Mucosa of descending colon (tissue), 3 donors: ENCODE data around the gene SLC25A25. TPM values are rescaled to one million over a fixed set of nuclear protein-coding genes. Genes with fewer than 3 reads are reported as not detected.

Source experiments
- ATAC-seq: fragments of 200-7000 bp; cut with Tn5 transposase; one replicate; pipeline ENCODE4 v1.9.1; 2020; ENCODE audit warnings: mild to moderate bottlenecking, moderate library complexity
- DNase-seq, 3 donors: peaks; one replicate each; pipeline ENCODE4 v3.0.0-alpha.2; 2020
- H3K36me3 ChIP-seq: fragments of 200-600 bp; one replicate; pipeline ENCODE4 v1.8.0; 2021; ENCODE audit warnings: low read depth, mild to moderate bottlenecking
- H3K4me1 ChIP-seq: fragments of 200-600 bp; one replicate; pipeline ENCODE4 v1.8.0; 2021; ENCODE audit warnings: low read depth, mild to moderate bottlenecking
- H3K4me3 ChIP-seq: fragments of 200-600 bp; one replicate; pipeline ENCODE4 v1.8.0; 2021; ENCODE audit warnings: mild to moderate bottlenecking
- H3K9me3 ChIP-seq: fragments of 200-600 bp; one replicate; pipeline ENCODE4 v1.8.0; 2021; ENCODE audit warnings: mild to moderate bottlenecking
- CTCF ChIP-seq: fragments of 200-600 bp; IDR thresholded peaks from one replicate; pipeline ENCODE4 v1.8.0; 2022; ENCODE audit warnings: antibody characterized with exemption, mild to moderate bottlenecking
- intact Hi-C, 2 donors: fragments of 100-400 bp; cut with DNase I in 1 of 2; cut with micrococcal nuclease in 1 of 2; formaldehyde crosslinking; loops; one replicate each; pipeline versions ENCODE4 v1.11.0 to v1.11.1; 2022; cut with DNase I, micrococcal nuclease
- total RNA-seq, 3 donors: library from RNA; stranded (reverse); fragmentation: NEBNext Ultra II Directional in 2 of 3; extraction: Animal tissue kit (Norgen Biotek cat#: 25700) in 2 of 3; gene quantifications; one replicate each; pipeline versions ENCODE4 v1.2.1 to v1.2.4, GENCODE V29; 2021 to 2023
- donor health status: DM: no; HTN: no; CAD: no; lungs with moderate emphysema.
- donor health status: DM: no; HTN: no; CAD: no.
- donor health status: DM: no; HTN: yes; CAD: no.

SLC25A25 gene
- total RNA-seq, 3 donors from 2014 or later: 19.1 to 27.3 (median 21.3) TPM

- ATAC-seq: no peak
- H3K36me3 ChIP-seq: no peaks in the 10 kb centered on the region
- TF ChIP-seq CTCF: no peak
- no peak for DNase-seq
- intact Hi-C loops: no loop called here
- H3K9me3 ChIP-seq: no peaks in the 10 kb centered on the region
- peaks cover 37% of the 10 kb centered on the region for H3K4me1 ChIP-seq
- H3K4me3 ChIP-seq: no peak overlapping the region
These were observed 13.9 kb upstream of the SLC25A25 start for GRCh38 chr9:128054087-128054486.

GRCh38 chr9:128055344-128056040 lies 12.5 kb upstream of the SLC25A25 start:
- ATAC-seq: peak; percentile 17
- no peak for DNase-seq
- TF ChIP-seq CTCF: no peak

GRCh38 chr9:128056086-128056485 lies 11.9 kb upstream of the SLC25A25 start:
- DNase-seq: no peak
- ATAC-seq: no peak
- intact Hi-C loops: no loop called here
- TF ChIP-seq CTCF: no peak
- no peaks in the 10 kb centered on the region for H3K36me3 ChIP-seq
- no peak overlapping the region for H3K4me3 ChIP-seq
- H3K9me3 ChIP-seq: no peaks in the 10 kb centered on the region
- H3K4me1 ChIP-seq: peaks cover 54% of the 10 kb centered on the region

More at GRCh38 chr9:128055344-128056040, 12.5 kb upstream of the SLC25A25 start:
- Histone ChIP-seq H3K4me3 (no peak overlapping the region), H3K36me3 (no peaks in the 10 kb centered on the region), H3K9me3 (no peaks in the 10 kb centered on the region), H3K4me1 (peaks cover 48% of the 10 kb centered on the region)
- intact Hi-C loops: no loop called here

GRCh38 chr9:128056887-128057723 lies 10.9 kb upstream of the SLC25A25 start:
- H3K36me3 ChIP-seq: no peaks in the 10 kb centered on the region
- peaks cover 64% of the 10 kb centered on the region for H3K4me1 ChIP-seq
- no peak overlapping the region for H3K4me3 ChIP-seq
- ATAC-seq (peak; percentile 71), DNase-seq (peak in 2 of 3 donors; percentile 67 to 82)
- no peak for TF ChIP-seq CTCF
- intact Hi-C loops: no loop called here
- H3K9me3 ChIP-seq: no peaks in the 10 kb centered on the region

- ATAC-seq (no peak), DNase-seq (no peak)
- Histone ChIP-seq H3K4me1 (peaks cover 65% of the 10 kb centered on the region), H3K36me3 (no peaks in the 10 kb centered on the region), H3K4me3 (peak overlapping the region; percentile 9), H3K9me3 (no peaks in the 10 kb centered on the region)
- intact Hi-C loops: no loop called here
- TF ChIP-seq CTCF: no peak
These were observed 10.2 kb upstream of the SLC25A25 start for GRCh38 chr9:128057724-128058409.
